ENCODE results near the gene ANKH. TPM values are rescaled to one million over a fixed set of nuclear protein-coding genes. Genes with fewer than 3 reads are reported as not detected.

ANKH gene
- total RNA-seq, 1 experiment from 2014 or later: 65.2 TPM

GRCh38 chr5:14909369-14909768, 37.8 kb upstream of the ANKH start:
- Histone ChIP-seq H4K20me1 (ENCODE audit: insufficient read depth) (no peaks in the 10 kb centered on the region), H3K36me3 (ENCODE audit: control insufficient read depth in 1 of 2, insufficient read depth in 2 of 2, low read length in 2 of 2) (no peaks in the 10 kb centered on the region), H3K79me2 (ENCODE audit: insufficient read depth, low read length) (no peaks in the 10 kb centered on the region), H3K9ac (ENCODE audit: low read length) (no peak overlapping the region), H3K9me2 (ENCODE audit: insufficient read depth) (no peaks in the 10 kb centered on the region), H3K4me1 (ENCODE audit: control insufficient read depth in 1 of 2, insufficient read depth in 2 of 2, low read length in 2 of 2) (no peaks in the 10 kb centered on the region), H3K27ac (ENCODE audit: low read depth, low read length) (no peak overlapping the region), H3K4me2 (ENCODE audit: low read length) (no peak overlapping the region), H2AFZ (ENCODE audit: low read depth, low read length, poor library complexity, severe bottlenecking) (no peak overlapping the region), H3K27me3 (ENCODE audit: insufficient read depth, low read length) (no peaks in the 10 kb centered on the region), H3K4me3 (replicated peaks in 1 of 2; ENCODE audit: low read depth in 1 of 2, low read length in 2 of 2) (no peak overlapping the region), H3K9me3 (ENCODE audit: control insufficient read depth in 1 of 2, insufficient read depth in 1 of 2, low read depth in 1 of 2, low read length in 2 of 2) (no peaks in the 10 kb centered on the region)
- intact Hi-C loops (cut with micrococcal nuclease): no loop called here
- TF ChIP-seq CTCF (IDR thresholded peaks at IDR 0.05 in 2 of 3, conservative IDR thresholded peaks at IDR 0.05 in 1 of 3; ENCODE audit: borderline replicate concordance in 1 of 3, insufficient read depth in 1 of 3, low read depth in 2 of 3, low read length in 2 of 3) (no peak), ZFX (IDR thresholded peaks at IDR 0.05) (no peak), EZH2phosphoT487 (IDR thresholded peaks at IDR 0.05; ENCODE audit: borderline replicate concordance) (no peak), CBX3 (IDR thresholded peaks at IDR 0.05; ENCODE audit: low read depth) (no peak), POLR2AphosphoS5 (IDR thresholded peaks at IDR 0.05; ENCODE audit: low read depth, low read length) (no peak), ELF1 (IDR thresholded peaks at IDR 0.05; ENCODE audit: borderline replicate concordance, low read depth) (no peak), REST (IDR thresholded peaks at IDR 0.05; ENCODE audit: low read depth) (no peak), ZBTB33 (IDR thresholded peaks at IDR 0.05; ENCODE audit: extremely low read depth, insufficient replicate concordance, low read length) (no peak), SP1 (IDR thresholded peaks at IDR 0.05; ENCODE audit: low read depth) (no peak)
- DNase-seq (ENCODE audit: low read depth, low spot score) (no peak), ATAC-seq (no peak)
- no TSS peak for BruUV-seq (replicated peaks)
- POLR2A ChIA-PET: no interaction called here
- RAD21 ChIA-PET (ENCODE audit: low non-redundant PET in 1 of 2, low total read pairs in 2 of 2, uncharacterized antibody in 2 of 2, unreplicated experiment in 2 of 2): no interaction called here
- CTCF ChIA-PET: no interaction called here
